ENCODE results near the gene SDSL. TPM values are rescaled to one million over a fixed set of nuclear protein-coding genes. Genes with fewer than 3 reads are reported as not detected.

Gene SDSL
- total RNA-seq, 1 donor from 2014 or later, result 3.1 TPM

DNA sequence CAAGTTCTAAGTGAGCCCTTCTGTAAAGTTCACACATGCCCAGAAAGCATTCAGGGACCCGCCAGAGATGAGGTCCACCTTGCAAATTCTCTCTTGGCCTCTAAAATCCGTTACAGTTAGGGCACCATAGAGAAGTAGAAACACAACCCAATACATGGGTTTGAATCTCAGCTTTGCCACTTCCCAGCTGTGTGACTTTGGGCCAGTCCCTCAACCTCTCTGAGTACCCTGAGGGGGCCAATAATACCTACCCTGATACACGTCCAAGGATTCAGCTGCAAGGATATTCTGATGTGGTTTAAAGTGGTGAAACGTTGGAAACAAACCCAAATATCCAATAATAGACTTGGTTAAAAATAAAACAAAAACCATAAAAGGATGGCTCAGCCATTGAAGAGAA is 37.8 kb downstream of the SDSL start:
- Histone ChIP-seq H3K27me3 (no peaks in the 10 kb centered on the region), H3K4me2 (no peak overlapping the region), H3K9ac (no peak overlapping the region), H3K79me2 (ENCODE audit: low read depth) (peaks cover 38% of the 10 kb centered on the region), H3F3A (ENCODE audit: low read depth) (peaks cover 71% of the 10 kb centered on the region), H3K9me3 (ENCODE audit: low read depth) (no peaks in the 10 kb centered on the region), H3K27ac (no peak overlapping the region), H3K4me1 (peaks cover 28% of the 10 kb centered on the region), H3K36me3 (no peaks in the 10 kb centered on the region), H3K4me3 (no peak overlapping the region), H4K20me1 (ENCODE audit: low read depth) (peaks cover 53% of the 10 kb centered on the region), H2AFZ (replicated peaks) (no peak overlapping the region)
- Mint-ChIP-seq H3K27me3 (ENCODE audit: insufficient read depth, low read depth) (peaks cover 41% of the 10 kb centered on the region), H3K4me1 (peaks cover 24% of the 10 kb centered on the region), H3K4me3 (no peak overlapping the region), H3K36me3 (no peaks in the 10 kb centered on the region), H3K27ac (no peak overlapping the region), H3K9me3 (no peaks in the 10 kb centered on the region)
- TF ChIP-seq, protein P1, sequence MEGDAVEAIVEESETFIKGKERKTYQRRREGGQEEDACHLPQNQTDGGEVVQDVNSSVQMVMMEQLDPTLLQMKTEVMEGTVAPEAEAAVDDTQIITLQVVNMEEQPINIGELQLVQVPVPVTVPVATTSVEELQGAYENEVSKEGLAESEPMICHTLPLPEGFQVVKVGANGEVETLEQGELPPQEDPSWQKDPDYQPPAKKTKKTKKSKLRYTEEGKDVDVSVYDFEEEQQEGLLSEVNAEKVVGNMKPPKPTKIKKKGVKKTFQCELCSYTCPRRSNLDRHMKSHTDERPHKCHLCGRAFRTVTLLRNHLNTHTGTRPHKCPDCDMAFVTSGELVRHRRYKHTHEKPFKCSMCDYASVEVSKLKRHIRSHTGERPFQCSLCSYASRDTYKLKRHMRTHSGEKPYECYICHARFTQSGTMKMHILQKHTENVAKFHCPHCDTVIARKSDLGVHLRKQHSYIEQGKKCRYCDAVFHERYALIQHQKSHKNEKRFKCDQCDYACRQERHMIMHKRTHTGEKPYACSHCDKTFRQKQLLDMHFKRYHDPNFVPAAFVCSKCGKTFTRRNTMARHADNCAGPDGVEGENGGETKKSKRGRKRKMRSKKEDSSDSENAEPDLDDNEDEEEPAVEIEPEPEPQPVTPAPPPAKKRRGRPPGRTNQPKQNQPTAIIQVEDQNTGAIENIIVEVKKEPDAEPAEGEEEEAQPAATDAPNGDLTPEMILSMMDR (IDR thresholded peaks at IDR 0.05), result no peak
- TF ChIP-seq EZH2phosphoT487 (IDR thresholded peaks at IDR 0.05), result no peak
- DNase-seq (ENCODE audit: low spot score), result no peak

DNA sequence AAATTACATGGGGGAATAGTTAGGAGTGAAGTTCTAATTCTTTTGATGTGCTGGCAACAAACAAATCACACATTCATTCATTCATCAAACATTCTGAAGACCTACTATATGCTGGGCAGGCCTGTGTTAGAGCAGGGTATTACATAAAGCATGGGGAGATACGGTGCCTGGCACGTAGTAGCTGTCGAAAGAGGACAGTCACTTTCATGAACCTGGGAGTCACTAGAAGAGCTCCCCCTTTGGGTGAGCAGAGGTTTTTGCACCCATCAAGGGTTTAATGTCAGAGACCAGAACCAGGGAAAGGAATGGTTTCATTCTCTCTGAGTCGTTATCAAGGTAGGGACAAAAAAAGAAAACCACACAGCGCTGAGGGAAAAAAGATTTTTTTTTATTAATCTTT is 39.5 kb downstream of the SDSL start:
- no peak for TF ChIP-seq EZH2 (IDR thresholded peaks at IDR 0.05)
- TF ChIP-seq, protein P1 (IDR thresholded peaks at IDR 0.05), result peak; percentile 73
- peak; percentile 61 for DNase-seq (ENCODE audit: low spot score)
- no peaks in the 10 kb centered on the region for H3K9me3 Mint-ChIP-seq
- H3K4me3 ChIP-seq, result no peak overlapping the region
- H3K4me3 Mint-ChIP-seq, result no peak overlapping the region
- H3K9ac ChIP-seq, result no peak overlapping the region
- H3K4me2 ChIP-seq, result peak overlapping the region; percentile 12
- H3K36me3 ChIP-seq, result no peaks in the 10 kb centered on the region
- H3K9me3 ChIP-seq (ENCODE audit: low read depth), result no peaks in the 10 kb centered on the region
- peaks cover 31% of the 10 kb centered on the region for H3K4me1 Mint-ChIP-seq
- H2AFZ ChIP-seq (replicated peaks), result no peak overlapping the region
- no peak overlapping the region for H3K27ac Mint-ChIP-seq
- no peak overlapping the region for H3K27ac ChIP-seq
- peaks cover 34% of the 10 kb centered on the region for H3K4me1 ChIP-seq
- H3K36me3 Mint-ChIP-seq, result no peaks in the 10 kb centered on the region
- peaks cover 47% of the 10 kb centered on the region for H3K27me3 Mint-ChIP-seq (ENCODE audit: insufficient read depth, low read depth)
- no peaks in the 10 kb centered on the region for H3K27me3 ChIP-seq
- H3K79me2 ChIP-seq (ENCODE audit: low read depth), result peaks cover 55% of the 10 kb centered on the region
- peaks cover 88% of the 10 kb centered on the region for H3F3A ChIP-seq (ENCODE audit: low read depth)
- peaks cover 70% of the 10 kb centered on the region for H4K20me1 ChIP-seq (ENCODE audit: low read depth)

DNA sequence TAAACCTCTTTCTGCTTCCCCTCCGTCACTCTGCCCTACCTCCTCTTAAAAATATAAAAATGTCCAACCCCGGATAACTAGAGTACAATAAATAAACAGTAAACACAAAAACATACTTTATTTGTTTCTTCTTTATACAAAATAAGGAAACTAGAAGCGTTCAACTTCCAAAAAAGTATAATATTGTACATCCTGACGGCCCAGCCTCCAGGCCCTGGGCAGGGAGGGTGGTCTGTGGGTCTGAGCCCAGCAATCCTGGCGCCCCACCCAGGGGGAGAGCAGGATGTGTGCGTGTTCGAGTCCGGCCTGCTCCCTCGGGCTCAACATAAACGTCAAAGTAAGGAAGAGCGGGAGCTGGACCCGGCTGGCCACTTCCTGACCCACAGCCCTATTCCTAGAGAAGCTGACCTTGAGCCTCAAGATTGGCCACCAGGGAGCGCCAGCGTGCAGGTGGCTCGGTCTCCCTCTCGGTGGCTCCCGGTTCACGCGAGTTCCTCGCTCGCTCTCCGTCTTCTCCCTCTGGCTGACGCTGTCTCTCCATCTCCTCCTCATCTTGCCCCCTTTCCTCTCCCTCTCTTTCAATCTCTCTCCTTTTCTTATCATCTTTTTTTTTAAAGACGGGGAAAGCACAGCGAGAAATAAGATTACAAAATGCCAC is 40.1 kb downstream of the SDSL start:
- Mint-ChIP-seq H3K4me1 (peaks cover 33% of the 10 kb centered on the region), H3K9me3 (no peaks in the 10 kb centered on the region), H3K36me3 (peaks cover 3% of the 10 kb centered on the region), H3K4me3 (peak overlapping the region; percentile 75), H3K27me3 (ENCODE audit: insufficient read depth, low read depth) (peaks cover 52% of the 10 kb centered on the region), H3K27ac (no peak overlapping the region)
- no peak for TF ChIP-seq EZH2phosphoT487 (IDR thresholded peaks at IDR 0.05)
- TF ChIP-seq, protein P1 (IDR thresholded peaks at IDR 0.05), result peak; percentile 78
- peaks cover 76% of the 10 kb centered on the region for H4K20me1 ChIP-seq (ENCODE audit: low read depth)
- H2AFZ ChIP-seq (replicated peaks), result no peak overlapping the region
- no peaks in the 10 kb centered on the region for H3K36me3 ChIP-seq
- H3K9me3 ChIP-seq (ENCODE audit: low read depth), result no peaks in the 10 kb centered on the region
- H3K27me3 ChIP-seq, result no peaks in the 10 kb centered on the region
- peak; percentile 90 for DNase-seq (ENCODE audit: low spot score)
- peaks cover 92% of the 10 kb centered on the region for H3F3A ChIP-seq (ENCODE audit: low read depth)
- H3K4me1 ChIP-seq, result peaks cover 40% of the 10 kb centered on the region
- H3K4me2 ChIP-seq, result peak overlapping the region; percentile 99
- peak overlapping the region; percentile 95 for H3K4me3 ChIP-seq
- no peak overlapping the region for H3K9ac ChIP-seq
- peak overlapping the region; percentile 79 for H3K27ac ChIP-seq
- peaks cover 61% of the 10 kb centered on the region for H3K79me2 ChIP-seq (ENCODE audit: low read depth)

Measured in neural progenitor cell (in vitro differentiated cells).